Measurements from ENCODE around the gene PVALEF.

Gene PVALEF

DNA sequence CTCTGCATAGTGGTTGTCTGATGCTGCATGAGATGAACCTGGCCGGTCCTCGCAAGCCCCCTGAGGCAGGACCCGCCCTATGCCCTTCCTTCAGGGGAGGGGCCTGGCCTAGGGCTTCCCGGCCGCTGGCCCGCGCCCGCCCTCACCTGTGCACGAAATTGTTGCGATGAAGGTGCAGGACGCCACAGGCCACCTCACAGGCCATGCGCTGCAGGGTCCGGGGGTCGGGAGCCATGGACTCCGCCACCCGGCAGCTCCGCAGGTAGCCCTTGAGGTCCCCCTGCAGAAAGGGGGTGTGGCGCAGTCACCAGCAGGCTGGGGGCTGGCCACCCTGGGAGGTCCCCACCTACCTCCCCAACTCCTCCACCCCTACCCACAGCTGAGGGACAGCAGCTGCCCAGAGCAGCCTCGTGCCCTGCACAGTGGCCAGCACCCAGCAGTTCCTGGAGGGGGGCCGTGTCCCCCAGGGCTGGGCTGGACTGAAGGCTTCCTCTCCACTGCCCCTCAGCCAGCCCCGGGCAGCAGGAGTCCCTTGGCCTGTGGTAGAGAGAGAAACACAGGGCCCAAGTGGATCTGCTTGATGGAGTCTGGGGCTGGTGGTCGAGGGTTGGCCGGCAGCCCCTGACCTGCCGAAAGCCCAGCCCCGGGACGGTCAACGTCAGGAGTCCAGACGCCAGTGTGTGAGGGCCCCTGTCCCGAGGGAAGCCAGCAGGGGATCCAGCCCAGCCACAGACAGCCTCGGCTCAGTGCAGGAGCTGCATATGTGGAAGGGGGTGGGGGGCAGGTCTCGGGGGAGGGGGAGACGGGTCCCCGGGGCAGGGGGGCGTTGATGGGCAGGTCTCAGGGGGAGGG, 38.8 kb upstream of the PVALEF start:
- DNase-seq = no peak
- Histone ChIP-seq H3K9me3 (replicated peaks; ENCODE audit: insufficient read depth, low read length) (no peaks in the 10 kb centered on the region), H3K36me3 (replicated peaks; ENCODE audit: insufficient read depth, low read length) (no peaks in the 10 kb centered on the region), H3K9me2 (replicated peaks; ENCODE audit: insufficient read depth, low read length) (no peaks in the 10 kb centered on the region), H3F3A (ENCODE audit: insufficient read depth, low read length) (no peaks in the 10 kb centered on the region), H4K20me1 (ENCODE audit: insufficient read depth, low read length) (no peaks in the 10 kb centered on the region), H2AFZ (ENCODE audit: low read length) (no peak overlapping the region), H3K4me1 (ENCODE audit: low read length) (no peaks in the 10 kb centered on the region), H3K4me2 (ENCODE audit: low read depth, low read length) (no peak overlapping the region), H3K9ac (ENCODE audit: low read length) (no peak overlapping the region), H3K4me3 (ENCODE audit: low read length) (no peak overlapping the region), H3K27ac (ENCODE audit: low read length) (no peak overlapping the region), H3K79me2 (ENCODE audit: low read length) (no peaks in the 10 kb centered on the region), H3K27me3 (replicated peaks; ENCODE audit: insufficient read depth, low read length) (peaks cover 72% of the 10 kb centered on the region)
- TF ChIP-seq EZH2 (optimal IDR thresholded peaks at IDR 0.05; ENCODE audit: low read depth, low read length) (no peak), EZH2phosphoT487 (IDR thresholded peaks at IDR 0.05; ENCODE audit: low read length) (no peak)
- TF ChIP-seq, protein P1, sequence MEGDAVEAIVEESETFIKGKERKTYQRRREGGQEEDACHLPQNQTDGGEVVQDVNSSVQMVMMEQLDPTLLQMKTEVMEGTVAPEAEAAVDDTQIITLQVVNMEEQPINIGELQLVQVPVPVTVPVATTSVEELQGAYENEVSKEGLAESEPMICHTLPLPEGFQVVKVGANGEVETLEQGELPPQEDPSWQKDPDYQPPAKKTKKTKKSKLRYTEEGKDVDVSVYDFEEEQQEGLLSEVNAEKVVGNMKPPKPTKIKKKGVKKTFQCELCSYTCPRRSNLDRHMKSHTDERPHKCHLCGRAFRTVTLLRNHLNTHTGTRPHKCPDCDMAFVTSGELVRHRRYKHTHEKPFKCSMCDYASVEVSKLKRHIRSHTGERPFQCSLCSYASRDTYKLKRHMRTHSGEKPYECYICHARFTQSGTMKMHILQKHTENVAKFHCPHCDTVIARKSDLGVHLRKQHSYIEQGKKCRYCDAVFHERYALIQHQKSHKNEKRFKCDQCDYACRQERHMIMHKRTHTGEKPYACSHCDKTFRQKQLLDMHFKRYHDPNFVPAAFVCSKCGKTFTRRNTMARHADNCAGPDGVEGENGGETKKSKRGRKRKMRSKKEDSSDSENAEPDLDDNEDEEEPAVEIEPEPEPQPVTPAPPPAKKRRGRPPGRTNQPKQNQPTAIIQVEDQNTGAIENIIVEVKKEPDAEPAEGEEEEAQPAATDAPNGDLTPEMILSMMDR (IDR thresholded peaks at IDR 0.05; ENCODE audit: low read length) = no peak

DNA sequence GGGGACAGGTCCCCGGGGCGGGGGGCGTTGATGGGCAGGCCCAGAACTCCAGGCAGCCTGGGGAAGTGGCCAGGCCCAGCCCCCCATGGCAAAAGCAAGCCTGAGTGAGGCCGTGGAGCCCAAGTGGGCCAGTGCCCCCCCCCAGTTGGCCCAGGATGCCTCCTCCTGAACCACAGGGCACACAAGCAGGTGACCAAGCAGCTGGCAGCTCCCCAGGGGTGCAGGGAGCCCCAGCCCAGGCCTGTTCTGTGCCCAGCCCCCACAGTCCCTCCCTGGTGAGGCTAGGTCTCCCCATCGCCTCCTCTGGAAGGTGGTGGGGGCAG, 38.2 kb upstream of the PVALEF start:
- no peaks in the 10 kb centered on the region for H3K4me1 ChIP-seq (ENCODE audit: low read length)
- TF ChIP-seq EZH2phosphoT487 (IDR thresholded peaks at IDR 0.05; ENCODE audit: low read length) (no peak), EZH2 (optimal IDR thresholded peaks at IDR 0.05; ENCODE audit: low read depth, low read length) (no peak)
- TF ChIP-seq, protein P1 (IDR thresholded peaks at IDR 0.05; ENCODE audit: low read length) = no peak
- H3K9ac ChIP-seq (ENCODE audit: low read length) = no peak overlapping the region
- no peak overlapping the region for H3K27ac ChIP-seq (ENCODE audit: low read length)
- no peaks in the 10 kb centered on the region for H3F3A ChIP-seq (ENCODE audit: insufficient read depth, low read length)
- H3K4me3 ChIP-seq (ENCODE audit: low read length) = no peak overlapping the region
- H3K9me2 ChIP-seq (replicated peaks; ENCODE audit: insufficient read depth, low read length) = no peaks in the 10 kb centered on the region
- no peak for DNase-seq
- H3K9me3 ChIP-seq (replicated peaks; ENCODE audit: insufficient read depth, low read length) = no peaks in the 10 kb centered on the region
- H2AFZ ChIP-seq (ENCODE audit: low read length) = no peak overlapping the region
- H3K36me3 ChIP-seq (replicated peaks; ENCODE audit: insufficient read depth, low read length) = no peaks in the 10 kb centered on the region
- no peaks in the 10 kb centered on the region for H4K20me1 ChIP-seq (ENCODE audit: insufficient read depth, low read length)
- H3K27me3 ChIP-seq (replicated peaks; ENCODE audit: insufficient read depth, low read length) = peaks cover 78% of the 10 kb centered on the region
- H3K4me2 ChIP-seq (ENCODE audit: low read depth, low read length) = no peak overlapping the region
- H3K79me2 ChIP-seq (ENCODE audit: low read length) = no peaks in the 10 kb centered on the region

DNA sequence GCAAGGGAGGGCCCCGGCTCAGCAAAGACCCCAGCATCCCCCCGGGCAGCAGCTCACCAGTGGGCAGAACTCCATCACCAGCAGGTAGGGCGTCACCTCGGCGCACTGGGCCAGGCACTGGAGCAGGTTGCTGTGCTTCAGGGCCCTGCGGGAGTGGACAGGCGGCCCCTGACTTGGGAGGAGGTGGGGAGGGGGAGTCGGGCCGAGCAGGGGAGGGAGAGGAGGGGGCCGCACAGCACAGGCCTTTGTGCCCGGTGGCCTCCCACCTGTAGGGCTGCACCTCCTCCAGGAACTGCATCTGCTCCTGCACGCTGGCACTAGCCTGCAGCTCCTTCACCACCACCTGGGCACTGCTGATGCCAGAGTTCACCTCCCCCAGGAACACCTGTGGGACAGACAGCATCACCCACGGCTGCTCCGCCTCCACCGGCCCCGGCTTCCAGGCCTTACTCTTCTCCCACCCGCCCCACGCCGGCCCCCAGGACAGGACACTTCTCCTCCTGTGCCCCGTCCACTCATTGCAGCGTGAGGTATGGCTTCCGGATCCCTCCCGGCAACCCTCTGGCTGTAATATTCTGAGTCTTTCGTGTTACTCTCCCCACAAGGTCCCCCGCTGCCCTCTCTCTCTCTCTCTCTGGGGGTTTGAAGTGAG, 37.7 kb upstream of the PVALEF start:
- Histone ChIP-seq H3K9me3 (replicated peaks; ENCODE audit: insufficient read depth, low read length) (no peaks in the 10 kb centered on the region), H3K27me3 (replicated peaks; ENCODE audit: insufficient read depth, low read length) (peaks cover 83% of the 10 kb centered on the region), H3K4me3 (ENCODE audit: low read length) (no peak overlapping the region), H3K36me3 (replicated peaks; ENCODE audit: insufficient read depth, low read length) (no peaks in the 10 kb centered on the region), H3K79me2 (ENCODE audit: low read length) (no peaks in the 10 kb centered on the region), H3K9me2 (replicated peaks; ENCODE audit: insufficient read depth, low read length) (no peaks in the 10 kb centered on the region), H4K20me1 (ENCODE audit: insufficient read depth, low read length) (no peaks in the 10 kb centered on the region), H3K4me2 (ENCODE audit: low read depth, low read length) (no peak overlapping the region), H3F3A (ENCODE audit: insufficient read depth, low read length) (no peaks in the 10 kb centered on the region), H3K9ac (ENCODE audit: low read length) (no peak overlapping the region), H2AFZ (ENCODE audit: low read length) (no peak overlapping the region), H3K27ac (ENCODE audit: low read length) (no peak overlapping the region), H3K4me1 (ENCODE audit: low read length) (no peaks in the 10 kb centered on the region)
- TF ChIP-seq EZH2 (optimal IDR thresholded peaks at IDR 0.05; ENCODE audit: low read depth, low read length) (no peak), EZH2phosphoT487 (IDR thresholded peaks at IDR 0.05; ENCODE audit: low read length) (no peak)
- TF ChIP-seq, protein P1 (IDR thresholded peaks at IDR 0.05; ENCODE audit: low read length) = no peak
- no peak for DNase-seq

Measured in MM.1S (cell line).